SU-DHL-6 (cell line): ENCODE data around the gene CXCL12.

Experiments
- EZH2phosphoT487 ChIP-seq: fragments of 200-600 bp; sonication (generic), shearing (Covaris generic); conservative IDR thresholded peaks from 2 replicates; pipeline ENCODE4 v1.6.1; 2018; ENCODE audit warnings: mild to moderate bottlenecking, antibody characterized with exemption, low read length, moderate library complexity, mixed read lengths
- TF ChIP-seq, protein P1 (sequence below): fragments of 200-600 bp; sonication (generic); IDR thresholded peaks from one replicate; pipeline ENCODE4 v1.5.1; 2017; ENCODE audit warnings: antibody characterized with exemption, mild to moderate bottlenecking, low read length, moderate library complexity; ENCODE audit not compliant: insufficient read depth, poor library complexity, severe bottlenecking

DNA sequence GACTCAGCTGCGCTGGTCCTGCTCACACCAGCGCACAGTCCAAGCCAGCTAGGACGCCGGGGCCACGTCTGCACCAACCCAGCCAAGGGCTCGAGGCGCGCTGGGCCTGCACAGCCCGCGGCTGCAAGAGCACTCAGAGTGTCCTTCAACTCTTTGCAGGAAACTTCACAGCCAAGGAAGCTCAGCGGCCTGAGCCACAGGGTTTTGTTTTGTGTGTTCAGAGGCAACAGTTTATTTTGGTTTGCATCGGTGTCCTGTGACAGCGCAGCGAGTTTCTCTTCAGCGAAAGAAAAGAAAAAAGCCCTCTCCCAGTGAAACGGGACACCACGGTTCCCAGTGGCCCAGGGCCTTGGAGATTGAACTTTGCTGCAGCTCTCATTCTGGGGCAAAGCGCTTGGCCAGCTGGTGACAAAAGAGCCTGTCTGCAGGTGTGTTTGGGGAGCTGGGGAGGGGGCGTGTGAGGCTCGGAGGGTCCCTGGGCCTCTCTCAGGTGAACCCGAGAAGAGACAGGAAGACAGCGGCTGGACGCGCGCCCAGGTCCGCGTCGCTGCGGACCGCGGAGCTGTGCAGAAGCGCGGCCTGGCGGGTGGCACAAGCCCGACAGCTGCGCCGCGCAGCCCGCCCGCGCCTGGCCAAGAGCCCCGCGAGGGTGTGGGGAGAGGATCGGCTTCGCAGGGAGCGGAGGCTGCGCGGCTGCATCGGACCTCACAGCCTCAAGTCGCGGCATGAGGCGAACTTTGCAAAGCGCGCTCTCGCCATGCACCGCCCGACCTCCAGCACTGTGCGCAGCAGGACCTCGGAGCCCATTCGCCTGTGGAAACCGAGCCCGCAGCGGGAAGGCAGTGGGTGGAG, 922 bp downstream of the CXCL12 start:
- TF ChIP-seq, protein P1, sequence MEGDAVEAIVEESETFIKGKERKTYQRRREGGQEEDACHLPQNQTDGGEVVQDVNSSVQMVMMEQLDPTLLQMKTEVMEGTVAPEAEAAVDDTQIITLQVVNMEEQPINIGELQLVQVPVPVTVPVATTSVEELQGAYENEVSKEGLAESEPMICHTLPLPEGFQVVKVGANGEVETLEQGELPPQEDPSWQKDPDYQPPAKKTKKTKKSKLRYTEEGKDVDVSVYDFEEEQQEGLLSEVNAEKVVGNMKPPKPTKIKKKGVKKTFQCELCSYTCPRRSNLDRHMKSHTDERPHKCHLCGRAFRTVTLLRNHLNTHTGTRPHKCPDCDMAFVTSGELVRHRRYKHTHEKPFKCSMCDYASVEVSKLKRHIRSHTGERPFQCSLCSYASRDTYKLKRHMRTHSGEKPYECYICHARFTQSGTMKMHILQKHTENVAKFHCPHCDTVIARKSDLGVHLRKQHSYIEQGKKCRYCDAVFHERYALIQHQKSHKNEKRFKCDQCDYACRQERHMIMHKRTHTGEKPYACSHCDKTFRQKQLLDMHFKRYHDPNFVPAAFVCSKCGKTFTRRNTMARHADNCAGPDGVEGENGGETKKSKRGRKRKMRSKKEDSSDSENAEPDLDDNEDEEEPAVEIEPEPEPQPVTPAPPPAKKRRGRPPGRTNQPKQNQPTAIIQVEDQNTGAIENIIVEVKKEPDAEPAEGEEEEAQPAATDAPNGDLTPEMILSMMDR = no peak
- no peak for TF ChIP-seq EZH2phosphoT487
